ENCODE data around the gene LRRC74B.

DNA sequence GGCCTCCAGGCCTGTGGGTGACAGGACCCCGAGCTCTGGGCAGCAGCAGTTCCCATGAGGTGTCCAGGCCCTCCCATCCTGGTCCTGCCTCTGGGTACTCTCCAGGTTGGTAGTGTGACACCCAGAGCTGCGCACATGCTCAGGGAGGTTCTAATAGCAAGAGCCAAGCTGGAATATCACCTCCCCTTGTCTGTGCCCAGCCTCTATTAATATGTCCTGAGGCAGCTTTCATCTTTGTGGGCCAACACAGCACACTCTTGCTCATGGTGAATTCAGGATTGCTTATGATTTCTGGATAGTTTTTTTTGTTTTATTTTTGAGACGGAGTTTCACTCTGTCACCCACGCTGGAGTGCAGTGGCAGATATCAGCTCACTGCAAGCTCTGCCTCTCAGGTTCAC lies 27.4 kb upstream of the LRRC74B start:
- TF ChIP-seq CTCF (conservative IDR thresholded peaks at IDR 0.05), result no peak
- no peak for TF ChIP-seq ZFX (IDR thresholded peaks at IDR 0.05)
